Stimulated activated CD4-positive, alpha-beta T cell treated with anti-CD3 and anti-CD28 coated beads, Interleukin-2, amount 100 ng/mL, for 48 hours (primary cell): ENCODE measurements around the gene ZNF521.
"Not testable (repeated sequence)": the region's sequence is repeated elsewhere in the genome, so short reads cannot be mapped to it uniquely, and the experiment has no call there.

Experiments used
- DNase-seq, 2 donors: peaks; one replicate each; pipeline ENCODE4 v3.0.0-alpha.2; 2020

ZNF521 gene

DNA sequence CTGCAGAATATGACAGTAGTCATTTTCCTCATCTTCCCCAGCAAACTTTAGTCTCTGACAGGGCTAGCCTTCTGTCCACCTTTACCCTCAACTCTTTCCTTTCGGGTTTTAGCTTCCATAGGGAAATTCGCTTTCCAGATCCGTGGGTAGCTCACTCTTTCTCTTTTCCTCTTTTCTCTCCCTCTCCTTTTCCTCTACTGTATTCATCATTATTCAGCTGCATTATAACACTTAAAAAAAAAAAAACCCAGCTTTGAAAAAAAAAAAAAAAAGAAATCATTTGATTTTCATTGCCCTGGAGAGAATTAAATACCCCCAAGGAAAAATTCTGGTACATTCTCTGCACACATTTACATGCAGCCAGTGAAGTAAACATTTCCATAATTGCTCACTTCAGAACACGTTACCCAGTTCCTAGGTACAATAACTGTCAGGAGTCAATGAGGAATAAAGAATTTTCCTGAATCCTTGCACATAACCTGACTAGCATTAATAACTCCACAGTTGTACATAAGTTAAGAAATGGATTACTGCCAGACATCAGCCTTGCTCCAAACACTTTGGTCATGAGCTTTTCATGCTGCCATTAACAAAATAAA lies 63.5 kb downstream of the ZNF521 start:
- no peak for DNase-seq

DNA sequence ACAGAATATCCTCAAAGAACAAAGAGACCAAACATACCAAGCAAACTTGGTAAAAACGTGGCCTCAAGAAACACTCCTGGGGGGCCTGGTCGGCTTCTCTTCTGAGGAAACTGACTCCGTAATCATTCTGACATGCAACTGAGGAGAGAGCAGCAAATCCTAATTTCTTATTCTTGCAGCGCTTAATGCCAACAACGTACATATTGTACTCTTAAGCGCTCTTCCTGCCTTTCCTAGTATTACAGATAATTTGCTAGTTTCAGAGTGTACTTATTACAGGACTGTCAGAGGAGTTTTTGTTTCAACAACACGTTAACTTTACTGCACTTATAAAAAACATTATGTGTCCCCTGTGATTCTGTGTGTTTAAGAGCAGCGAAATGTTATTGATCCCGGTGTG lies 64.9 kb downstream of the ZNF521 start:
- DNase-seq, result no peak

DNA sequence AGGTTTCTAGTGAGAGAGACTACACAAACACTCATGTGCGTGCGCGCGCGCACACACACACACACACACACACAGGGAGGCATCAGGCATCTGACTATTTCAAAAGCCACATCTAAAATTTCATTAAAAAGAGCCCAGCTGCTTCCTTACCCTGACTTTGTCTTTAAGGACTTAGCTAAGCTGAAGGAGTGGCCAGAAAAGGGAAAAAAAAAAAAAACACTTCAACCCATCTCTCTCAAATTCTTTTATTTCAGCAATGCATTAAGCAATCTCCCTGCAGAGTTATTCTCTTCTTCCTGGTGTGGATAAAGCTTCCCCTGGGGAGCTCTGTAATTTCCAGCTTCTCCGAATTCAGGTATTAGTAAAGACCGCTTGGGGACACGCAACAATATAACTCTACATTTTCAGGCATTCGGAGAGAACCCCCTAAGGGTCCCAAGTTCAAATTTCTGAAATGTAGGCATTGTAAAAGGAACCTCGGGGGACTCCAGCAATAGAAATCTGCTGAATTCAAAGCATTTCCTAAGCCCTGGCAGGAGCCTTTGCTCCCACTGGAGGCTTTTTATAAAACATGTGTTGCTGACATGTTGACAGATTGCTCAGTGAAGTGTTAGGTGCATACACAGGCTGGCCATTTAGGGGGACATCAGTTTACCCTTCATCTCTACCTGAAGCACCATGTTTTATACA lies 67.0 kb downstream of the ZNF521 start:
- no peak for DNase-seq

DNA sequence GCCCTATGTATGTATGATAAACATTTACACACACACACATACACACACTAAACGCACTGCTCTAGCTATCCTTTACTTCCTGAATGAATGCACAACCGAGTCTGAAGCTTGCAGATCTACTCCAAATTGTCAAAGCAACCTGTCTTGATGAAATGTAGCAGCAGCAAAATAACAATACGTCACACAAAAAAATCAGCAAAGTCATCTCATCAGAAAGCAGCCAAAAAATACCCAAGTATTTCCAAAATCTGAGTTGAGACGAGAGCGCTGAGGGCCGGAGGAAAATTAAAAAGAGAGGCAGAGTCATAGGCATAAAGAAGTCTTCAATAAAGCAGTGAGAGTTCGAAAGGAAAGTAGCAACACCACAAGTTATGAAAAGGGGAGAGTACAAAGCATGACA lies 67.7 kb downstream of the ZNF521 start:
- DNase-seq, result no peak

DNA sequence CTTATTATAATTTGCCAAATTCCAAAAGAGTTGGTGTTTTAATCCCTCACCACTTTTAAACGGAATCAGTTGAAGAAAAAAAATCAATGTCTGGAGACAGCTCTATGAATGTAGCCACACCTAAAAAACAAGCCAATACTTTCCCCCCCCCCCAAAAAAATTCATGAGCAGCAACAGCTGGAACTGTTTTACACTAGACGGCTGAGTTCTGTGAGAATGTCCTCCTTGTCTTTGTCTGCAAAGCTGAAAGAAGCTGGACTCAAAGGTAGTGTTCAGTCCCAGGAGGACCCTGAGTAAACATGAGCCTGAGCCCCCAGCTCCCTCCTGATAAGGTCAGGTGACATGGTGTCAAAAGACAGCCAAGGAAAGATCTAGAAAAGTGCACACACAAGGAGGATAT lies 68.2 kb downstream of the ZNF521 start:
- no peak for DNase-seq

DNA sequence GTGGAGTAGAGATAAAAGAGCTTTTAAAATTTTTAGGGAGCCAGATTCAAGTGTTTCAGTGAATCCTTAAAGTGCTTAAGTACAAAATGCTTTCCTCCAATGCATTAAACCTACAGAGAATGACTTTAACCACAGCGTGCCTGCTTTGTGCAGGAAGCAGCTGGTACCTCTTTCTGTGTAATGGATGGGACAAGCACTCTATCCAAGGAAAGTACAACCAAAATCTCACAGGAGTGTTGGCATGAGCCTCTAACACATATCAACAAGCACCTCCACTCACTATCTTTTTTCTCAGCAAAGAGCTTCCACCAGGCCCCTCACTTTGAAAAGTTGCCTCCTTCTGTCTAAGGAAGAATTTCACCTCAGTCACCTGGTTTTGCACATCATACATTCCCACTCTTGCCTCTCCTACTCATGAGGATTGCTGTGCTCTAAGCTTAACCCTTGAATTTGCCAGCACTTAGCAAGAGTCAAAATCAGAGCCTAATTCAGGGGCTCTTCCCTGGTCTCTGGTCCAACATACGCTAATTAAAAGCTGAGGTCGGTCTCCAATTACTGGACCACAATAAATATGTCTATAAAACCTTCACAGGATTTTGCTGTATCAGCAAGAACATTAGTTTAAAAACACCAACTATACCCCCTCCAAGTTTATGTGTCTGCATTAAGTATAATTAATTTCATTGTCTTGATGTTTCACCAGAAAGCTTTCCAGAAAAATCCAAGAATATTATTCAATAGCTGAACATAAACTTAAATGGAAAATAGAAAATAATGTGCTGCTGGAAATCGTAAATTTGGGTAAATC lies 68.9 kb downstream of the ZNF521 start:
- DNase-seq, result no peak

DNA sequence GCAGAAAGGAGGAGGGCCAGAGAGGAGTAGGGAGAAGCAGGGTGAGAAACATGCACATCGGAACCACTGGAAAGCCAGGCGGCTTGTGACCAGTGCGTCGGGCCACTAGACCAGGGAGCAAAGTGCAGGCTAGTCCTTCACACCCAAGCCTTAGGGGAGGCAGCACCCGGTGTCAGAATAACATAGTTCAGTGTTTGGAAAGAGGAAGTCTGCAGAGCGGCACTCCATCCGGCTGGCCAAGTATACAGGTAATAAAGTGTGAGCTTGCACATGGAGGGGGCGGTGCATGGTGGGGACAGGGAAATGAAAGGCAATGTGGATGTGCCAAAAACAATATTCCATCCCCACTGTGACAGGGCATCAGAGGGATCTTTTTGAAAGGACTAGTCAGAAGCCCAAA lies 69.7 kb downstream of the ZNF521 start:
- no peak for DNase-seq

DNA sequence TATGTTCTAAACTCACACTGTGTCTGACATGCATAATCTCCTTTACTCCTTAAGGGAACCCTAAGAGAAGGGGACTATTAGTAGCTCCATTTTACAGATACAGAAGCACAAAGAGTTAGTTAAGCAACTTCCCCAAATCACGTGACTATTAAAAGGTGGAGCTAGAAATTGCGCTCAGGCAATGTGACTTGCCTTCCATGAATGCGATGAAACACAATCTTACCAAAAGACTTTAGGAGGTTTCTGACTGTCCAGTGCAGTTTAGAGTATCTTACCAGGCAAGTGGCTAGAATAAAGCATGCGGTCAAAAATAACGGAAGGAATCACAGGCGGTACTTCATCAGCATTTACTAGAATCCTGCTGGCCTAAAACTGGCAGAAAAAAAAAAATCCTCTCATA lies 70.4 kb downstream of the ZNF521 start:
- DNase-seq, result no peak

DNA sequence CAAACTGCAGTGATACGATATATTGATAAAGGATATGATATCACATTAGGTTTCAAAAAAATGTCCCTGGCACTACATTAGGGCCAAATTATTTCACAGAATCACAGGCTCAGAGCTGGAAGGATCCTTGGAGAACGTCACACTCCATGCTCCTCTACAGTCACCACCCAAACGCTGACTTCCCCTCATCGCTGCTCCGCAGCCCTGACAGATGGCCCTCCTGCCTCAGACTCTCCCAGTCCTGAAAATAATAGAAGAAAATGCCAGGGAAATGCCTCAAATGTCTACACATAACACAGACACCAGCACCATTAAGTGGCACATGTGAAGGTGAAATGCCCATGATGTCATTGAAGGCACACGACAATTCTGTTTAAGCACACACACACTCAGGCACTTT lies 72.0 kb downstream of the ZNF521 start:
- DNase-seq, result no peak

DNA sequence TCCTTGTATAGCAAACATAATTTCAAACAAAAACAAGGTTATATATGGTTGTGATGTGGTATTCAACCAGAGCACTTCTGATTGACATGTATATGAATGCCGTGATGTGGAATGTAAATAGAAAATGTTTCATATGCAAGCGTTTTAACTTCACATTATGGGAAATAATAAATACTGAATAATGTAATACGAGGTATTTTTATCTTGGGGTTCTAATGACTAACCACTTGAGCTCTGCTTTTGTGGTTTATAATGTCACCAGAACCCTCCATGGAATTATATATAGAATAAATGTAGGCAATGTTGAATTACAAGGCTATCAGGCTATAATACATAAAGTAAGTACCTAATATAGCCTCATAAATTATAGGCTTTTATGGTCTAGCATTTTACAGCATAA lies 72.4 kb downstream of the ZNF521 start:
- no peak for DNase-seq

DNA sequence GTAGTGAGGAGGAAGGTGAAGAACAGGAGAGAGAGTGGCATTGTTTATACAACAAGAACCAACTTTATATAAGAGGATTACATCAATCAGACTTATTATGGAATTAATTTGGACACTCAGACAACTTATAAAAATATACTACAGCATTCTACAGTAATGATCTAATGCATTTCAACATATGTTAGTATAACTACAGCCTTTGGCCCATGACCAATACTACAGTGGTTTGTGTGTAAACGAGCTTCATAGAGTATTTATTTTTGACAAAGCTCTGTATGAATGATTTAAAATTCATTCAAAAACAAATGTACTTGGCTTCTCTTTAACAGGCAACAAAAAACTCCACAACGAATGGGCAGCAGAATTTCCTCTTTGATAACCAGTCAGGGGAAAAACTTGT lies 72.8 kb downstream of the ZNF521 start:
- no peak for DNase-seq

DNA sequence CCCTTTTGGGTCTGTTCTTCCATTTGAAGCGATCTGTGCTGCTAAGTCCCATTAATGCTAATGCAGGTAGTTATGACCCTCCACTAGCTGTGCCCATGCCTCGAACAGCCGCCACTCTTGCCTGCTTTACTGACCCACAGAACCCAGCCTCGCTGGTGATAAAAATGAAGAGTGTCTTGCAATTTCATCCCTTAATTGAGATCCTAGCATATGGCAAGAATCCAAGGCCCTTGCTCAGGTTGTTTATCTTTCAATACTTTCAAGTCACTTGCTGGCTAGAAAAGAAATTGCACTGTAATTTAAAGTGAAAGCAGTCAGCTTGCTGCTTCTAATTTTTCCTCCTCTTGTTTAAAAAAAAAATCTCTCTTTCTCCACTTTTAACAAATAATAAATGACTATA lies 73.6 kb downstream of the ZNF521 start:
- DNase-seq, result no peak

DNA sequence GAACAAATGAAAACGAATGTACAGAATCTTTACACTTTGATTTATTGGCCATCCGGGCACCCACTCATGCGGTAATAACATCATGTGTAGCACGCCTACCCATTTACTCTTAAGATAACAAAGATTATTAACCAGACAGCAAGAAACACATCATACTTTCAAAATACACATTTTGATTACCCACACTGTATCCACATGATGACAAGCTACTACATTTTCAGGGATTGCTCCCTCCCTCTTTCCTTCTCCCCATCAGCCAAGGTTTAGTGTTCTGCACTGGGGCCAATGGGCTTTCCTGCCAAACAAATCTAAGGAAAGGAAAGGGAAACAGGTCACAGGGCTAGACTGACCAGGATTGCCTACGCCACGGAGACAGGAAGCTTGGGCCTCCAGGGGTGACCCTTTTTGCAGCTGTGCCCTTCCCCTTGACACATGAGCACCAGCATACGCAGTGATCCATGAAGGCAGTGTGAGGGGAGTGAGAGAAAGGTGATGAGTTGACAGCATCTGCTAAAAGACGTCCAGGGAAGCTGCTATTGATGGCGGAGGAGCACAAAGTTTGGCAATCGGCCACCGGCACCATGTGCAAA lies 76.5 kb downstream of the ZNF521 start:
- no peak for DNase-seq

DNA sequence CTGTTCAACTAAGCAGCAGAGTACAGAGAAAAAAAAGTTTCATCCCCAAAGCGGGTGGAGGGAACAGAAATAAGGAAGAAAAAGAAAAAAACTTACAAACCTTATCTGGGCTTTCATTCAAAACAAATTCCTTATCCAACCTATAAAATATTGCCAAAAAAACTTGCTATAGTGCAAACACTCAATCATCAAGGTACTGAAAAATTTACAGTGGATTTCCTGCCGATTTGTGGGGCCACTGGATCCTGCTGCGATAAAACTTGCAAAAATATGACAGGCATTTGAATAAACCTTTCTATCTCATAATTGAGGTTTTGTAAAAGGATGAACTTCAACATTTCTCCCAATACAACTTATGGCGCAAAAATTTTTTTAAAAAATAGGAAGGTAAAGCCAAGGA lies 77.0 kb downstream of the ZNF521 start:
- no peak for DNase-seq

DNA sequence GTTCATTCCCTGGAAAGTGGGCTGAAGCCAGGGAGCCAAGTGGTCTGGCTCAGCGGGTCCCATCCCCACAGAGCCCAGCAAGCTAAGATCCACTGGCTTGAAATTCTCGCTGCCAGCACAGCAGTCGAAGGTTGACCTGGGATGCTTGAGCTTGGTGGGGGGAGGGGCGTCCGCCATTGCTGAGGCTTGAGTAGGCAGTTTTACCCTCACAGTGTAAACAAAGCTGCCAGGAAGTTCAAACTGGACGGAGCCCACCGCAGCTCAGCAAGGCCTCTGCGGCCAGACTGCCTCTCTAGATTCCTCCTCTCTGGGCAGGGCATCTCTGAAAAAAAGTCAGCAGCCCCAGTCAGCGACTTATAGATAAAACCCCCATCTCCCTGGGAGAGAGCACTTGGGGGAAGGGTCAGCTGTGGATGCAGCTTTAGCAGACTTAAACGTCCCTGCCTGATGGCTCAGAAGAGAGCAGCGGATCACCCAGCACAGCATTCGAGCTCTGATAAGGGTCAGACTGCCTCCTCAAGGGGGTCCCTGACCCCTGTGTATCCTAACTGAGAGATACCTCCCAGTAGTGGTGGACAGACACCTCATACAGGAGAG lies 84.9 kb downstream of the ZNF521 start:
- DNase-seq, result not testable (repeated sequence)

DNA sequence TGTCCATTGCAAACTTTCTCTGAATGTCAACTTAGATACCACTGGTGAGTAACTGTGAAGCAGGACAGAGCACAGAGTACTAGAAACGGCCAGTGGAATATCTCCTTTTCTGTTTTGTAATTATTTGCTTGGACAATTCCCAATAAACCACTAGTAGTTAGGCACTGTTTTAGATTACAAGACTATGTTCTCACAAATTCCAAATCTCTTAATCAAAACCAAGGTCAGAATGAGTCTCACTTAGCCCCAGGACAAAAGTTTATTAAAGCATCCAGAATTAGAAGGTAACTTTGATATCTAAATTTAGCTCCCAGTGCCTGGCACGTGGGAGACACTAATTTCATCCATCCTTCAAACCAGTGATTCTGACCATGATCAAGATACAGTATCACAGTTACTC lies 89.0 kb downstream of the ZNF521 start:
- DNase-seq, result no peak

DNA sequence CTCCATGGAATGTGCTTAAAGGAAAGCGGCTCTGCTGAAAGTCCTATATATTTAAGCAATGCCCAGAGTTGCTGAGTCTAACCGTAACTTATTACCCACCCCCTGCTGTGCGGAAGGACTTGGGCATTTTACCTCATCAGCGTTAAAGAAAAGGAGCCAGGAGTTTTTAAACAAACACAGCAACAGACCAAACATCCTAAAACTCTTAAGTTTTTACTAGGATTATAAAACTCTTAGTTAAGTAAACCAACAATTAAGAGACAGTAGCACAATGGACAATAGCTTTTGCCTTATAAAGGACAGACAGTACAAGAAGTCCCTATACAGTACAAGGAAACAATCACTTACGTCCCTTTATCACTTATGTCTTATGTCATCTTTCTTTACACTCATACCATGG lies 90.2 kb downstream of the ZNF521 start:
- no peak for DNase-seq

DNA sequence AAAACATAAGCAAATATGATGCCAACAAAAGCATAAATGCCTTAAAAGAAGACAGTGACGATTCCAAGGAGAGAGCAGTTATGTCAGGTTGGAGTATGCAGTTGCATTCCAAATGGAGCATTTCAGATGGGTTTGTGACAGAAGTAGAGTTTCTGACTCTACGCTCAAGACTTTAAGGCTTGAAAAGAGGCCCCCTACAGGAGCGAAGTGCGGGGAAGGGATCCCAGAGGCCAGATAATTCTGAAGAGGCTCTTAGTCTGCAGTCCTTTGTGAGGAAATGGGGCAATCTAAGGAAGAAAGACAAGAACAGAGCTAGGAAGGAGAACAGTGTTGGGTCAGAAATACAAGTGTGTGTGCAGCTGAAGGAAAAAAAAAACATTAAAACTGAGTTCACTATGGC lies 95.5 kb downstream of the ZNF521 start:
- no peak for DNase-seq

DNA sequence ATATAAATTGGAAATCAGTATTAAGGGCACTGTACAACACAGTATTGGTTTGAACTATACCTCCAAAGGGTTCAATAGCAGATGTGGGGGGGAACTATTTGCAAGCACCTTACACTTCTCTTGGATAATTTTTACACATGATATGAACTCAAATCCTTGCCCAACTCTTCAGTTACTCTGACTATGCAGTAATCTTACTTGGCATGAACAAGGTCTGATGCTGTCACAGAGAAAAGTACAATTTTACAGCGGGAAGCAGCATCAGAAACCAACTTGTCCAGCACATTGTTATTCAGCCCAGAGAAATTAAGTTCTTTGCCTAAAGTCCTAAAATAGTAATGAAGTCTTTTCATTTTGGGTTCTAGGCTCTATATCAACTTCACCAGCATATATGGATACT lies 98.2 kb downstream of the ZNF521 start:
- DNase-seq, result no peak

DNA sequence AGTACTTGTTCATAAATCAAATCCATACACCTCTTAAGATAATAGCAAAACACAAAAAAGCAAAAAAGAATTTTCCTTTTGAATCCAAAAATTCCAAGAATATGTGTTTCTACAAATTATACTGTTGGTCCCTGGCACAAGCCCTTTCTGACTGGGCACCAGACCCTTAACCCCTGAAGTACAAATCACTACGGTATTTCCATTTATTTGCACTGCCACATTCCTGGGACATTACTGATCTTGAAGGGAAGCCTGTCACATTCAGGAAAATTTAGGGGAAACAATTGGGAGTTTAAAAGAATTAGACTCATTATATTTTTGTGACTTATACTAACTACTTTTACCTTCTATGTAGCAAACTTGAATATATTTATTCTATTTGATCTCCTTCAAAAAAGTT lies 98.8 kb downstream of the ZNF521 start:
- DNase-seq, result no peak

DNA sequence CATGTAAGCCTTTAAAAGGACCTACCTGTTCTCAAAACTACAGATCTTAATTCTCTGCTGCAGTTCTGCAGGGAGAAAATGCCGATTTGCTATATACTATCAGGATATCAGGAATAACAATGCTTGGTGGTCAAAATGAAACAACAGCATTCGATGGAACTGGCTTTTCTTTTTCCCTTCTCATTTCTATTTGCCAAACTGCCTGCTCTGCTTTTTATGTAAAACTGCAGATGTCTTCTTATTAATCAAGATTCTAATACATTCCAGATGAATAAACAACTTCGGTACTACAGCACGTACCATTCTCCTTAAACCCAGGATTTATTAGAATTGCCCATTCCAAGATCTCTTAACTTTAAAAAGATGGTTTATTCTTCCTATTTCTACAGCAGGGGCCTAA lies 100.9 kb downstream of the ZNF521 start:
- no peak for DNase-seq

DNA sequence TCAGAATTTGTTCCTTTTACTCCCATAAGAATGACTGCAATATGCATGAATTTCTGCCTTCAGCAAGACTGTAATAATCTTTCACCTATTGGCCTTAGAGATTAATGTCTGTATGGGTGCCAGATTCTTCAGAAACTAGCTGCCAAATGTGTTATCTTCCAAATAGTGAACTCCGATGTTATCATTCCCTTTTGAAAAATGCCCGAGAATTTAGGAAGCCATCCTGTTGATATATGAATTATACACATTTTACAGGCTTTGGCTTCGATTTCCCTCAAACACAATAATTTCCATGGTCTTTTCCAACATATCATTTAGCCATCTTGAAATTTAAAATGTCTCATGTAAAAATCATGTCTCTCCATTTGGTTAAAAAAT lies 101.5 kb downstream of the ZNF521 start:
- DNase-seq, result no peak

DNA sequence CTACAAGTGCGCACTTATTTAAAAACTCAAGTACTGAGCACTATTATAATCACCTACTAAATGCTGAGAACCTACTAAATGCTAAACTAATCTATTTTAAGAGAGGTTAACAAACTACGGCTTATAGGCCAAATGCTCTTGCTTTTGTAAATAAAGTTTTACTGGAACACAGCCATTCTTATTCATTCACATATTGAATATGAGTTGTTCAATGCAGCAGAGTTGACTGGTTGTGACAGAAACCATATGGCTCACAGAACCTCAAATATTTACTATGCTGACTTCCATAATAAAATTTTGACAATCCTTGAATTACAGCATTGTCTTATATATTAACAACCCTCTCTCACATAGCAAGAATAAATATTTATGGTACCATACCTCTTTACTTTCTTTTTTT lies 103.2 kb downstream of the ZNF521 start:
- DNase-seq, result no peak

DNA sequence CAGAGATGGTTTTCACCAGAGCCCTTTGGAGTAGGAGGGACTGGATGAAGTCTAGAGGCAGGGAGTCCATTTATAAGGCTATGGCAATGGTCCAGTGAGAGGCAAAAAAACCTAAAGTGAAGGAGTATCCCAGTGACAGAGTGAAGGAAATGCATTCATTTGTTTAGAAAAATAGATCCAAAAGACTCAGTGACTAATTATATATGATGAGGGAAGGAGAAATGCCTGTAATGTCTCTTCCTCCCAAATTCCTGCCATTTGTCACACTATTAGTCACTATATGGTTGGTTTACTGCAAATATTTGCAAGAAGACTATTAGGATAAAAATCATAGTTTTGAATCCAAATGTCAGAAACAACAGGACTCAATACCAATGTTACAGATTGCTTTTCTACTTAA lies 104.2 kb downstream of the ZNF521 start:
- no peak for DNase-seq
